A549 (cell line): ENCODE measurements around the gene B3GNT7. TPM values are rescaled to one million over a fixed set of nuclear protein-coding genes. Genes with fewer than 3 reads are reported as not detected.
"Not testable (repeated sequence)": the region's sequence is repeated elsewhere in the genome, so short reads cannot be mapped to it uniquely, and the experiment has no call there.

Experiments used
- ATAC-seq, 2 experiments: fragments of 200-7000 bp in 1 of 2; fragments of >200 bp in 1 of 2; cut with Nextera tagmentation in 1 of 2; cut with Tn5 transposase in 1 of 2; 3 replicates each; pipeline versions ENCODE4 v1.8.0 to v1.9.1; 2018 to 2020; ENCODE audit warnings: mild to moderate bottlenecking in 1 of 2, moderate library complexity in 1 of 2
- CTCF ChIA-PET: fragments of 300-600 bp; sonication (Branson Sonifier 250); formaldehyde crosslinking; extraction: SDS; loops from one replicate; lab custom pipeline; 2021; ENCODE audit warnings: antibody characterized with exemption, inconsistent platforms; lab: Yijun Ruan, JAX
- POLR2A ChIA-PET: fragments of 350-600 bp; formaldehyde crosslinking; extraction: SDS; loops from one replicate; lab custom pipeline; 2021; ENCODE audit warnings: antibody characterized with exemption, inconsistent platforms; lab: Yijun Ruan, JAX
- DNase-seq, 2 experiments: peaks; one replicate each; pipeline versions ENCODE4 v3.0.0 to v3.0.0-alpha.2; 2011 to 2016; ENCODE audit warnings: low read depth in 1 of 2, low spot score in 1 of 2
- FAIRE-seq: peaks from 2 replicates; lab custom pipeline; 2011; peaks lifted over from hg19 to GRCh38; lab: Jason Lieb, UNC
- H3K27ac ChIP-seq, 2 experiments: fragments of >200 bp; sonication (Bioruptor Twin); formaldehyde crosslinking; 3 replicates each; pipeline ENCODE4 v1.5.1; 2016 to 2017
- H3K4me1 ChIP-seq: fragments of >200 bp; sonication (Bioruptor Twin); formaldehyde crosslinking; 3 replicates; pipeline ENCODE4 v1.6.1; 2016
- H3K4me2 ChIP-seq: fragments of >200 bp; sonication (Bioruptor Twin); formaldehyde crosslinking; 3 replicates; pipeline ENCODE4 v1.6.1; 2016
- H3K4me3 ChIP-seq: fragments of >200 bp; sonication (Bioruptor Twin); formaldehyde crosslinking; 3 replicates; pipeline ENCODE4 v1.5.1; 2016
- H3K9me3 ChIP-seq: fragments of >200 bp; sonication (Bioruptor Twin); formaldehyde crosslinking; 3 replicates; pipeline ENCODE4 v1.6.1; 2016
- BHLHE40 ChIP-seq: IDR thresholded peaks from 2 replicates; pipeline ENCODE4 v1.6.1; 2012; ENCODE audit warnings: low read depth, low read length, inconsistent platforms
- CBX2 ChIP-seq: fragments of 200-600 bp; sonication (generic); IDR thresholded peaks from 2 replicates; pipeline ENCODE4 v1.6.1; 2016; ENCODE audit warnings: low read depth, mild to moderate bottlenecking, borderline replicate concordance
- CBX8 ChIP-seq: fragments of 200-600 bp; sonication (generic); IDR thresholded peaks from 2 replicates; pipeline ENCODE4 v1.6.1; 2016
- CHD4 ChIP-seq: fragments of 200-600 bp; sonication (generic); IDR thresholded peaks from 2 replicates; pipeline ENCODE4 v1.6.1; 2016; ENCODE audit warnings: antibody characterized with exemption, mild to moderate bottlenecking, borderline replicate concordance
- EHF ChIP-seq: fragments of 250-450 bp; sonication (Bioruptor Pico); IDR thresholded peaks from 2 replicates; pipeline ENCODE4 v1.5.0; 2020; ENCODE audit warnings: mild to moderate bottlenecking
- FOXS1 ChIP-seq: fragments of 250-450 bp; sonication (Bioruptor Pico); IDR thresholded peaks from 2 replicates; pipeline ENCODE4 v1.5.0; 2020; ENCODE audit warnings: mild to moderate bottlenecking, moderate library complexity
- HEYL ChIP-seq: fragments of 250-450 bp; sonication (Bioruptor Pico); IDR thresholded peaks from 2 replicates; pipeline ENCODE4 v1.8.0; 2021; ENCODE audit warnings: mild to moderate bottlenecking, moderate library complexity
- HOXB13 ChIP-seq: fragments of 250-450 bp; sonication (Bioruptor Pico); IDR thresholded peaks from 2 replicates; pipeline ENCODE4 v1.5.0; 2020; ENCODE audit warnings: low read depth, mild to moderate bottlenecking, moderate library complexity
- JUNB ChIP-seq: fragments of >200 bp; sonication (Bioruptor Twin); formaldehyde crosslinking; IDR thresholded peaks from 2 replicates; pipeline ENCODE4 v1.6.1; 2016
- KDM1A ChIP-seq: fragments of 200-600 bp; sonication (generic); IDR thresholded peaks from 2 replicates; pipeline ENCODE4 v1.6.1; 2016; ENCODE audit warnings: low read depth, mild to moderate bottlenecking
- MAFK ChIP-seq: fragments of 450-650 bp; IDR thresholded peaks from 2 replicates; pipeline ENCODE4 v1.6.1; 2014; ENCODE audit not compliant: partially characterized antibody
- MYC ChIP-seq: IDR thresholded peaks from 2 replicates; pipeline ENCODE4 v1.6.1; 2012; ENCODE audit warnings: mild to moderate bottlenecking, inconsistent platforms, low read length, improper control_type of control experiment, borderline replicate concordance
- NPAS2 ChIP-seq: fragments of 250-450 bp; sonication (Bioruptor Pico); IDR thresholded peaks from 2 replicates; pipeline ENCODE4 v1.8.0; 2022; ENCODE audit warnings: mild to moderate bottlenecking, moderate library complexity, borderline replicate concordance
- NR3C1 ChIP-seq: fragments of >200 bp; sonication (Bioruptor Twin); formaldehyde crosslinking; IDR thresholded peaks from 3 replicates; pipeline ENCODE4 v1.6.1; 2017
- PHF8 ChIP-seq: fragments of 200-600 bp; sonication (generic); IDR thresholded peaks from 2 replicates; pipeline ENCODE4 v1.6.1; 2016; ENCODE audit warnings: low read depth, mild to moderate bottlenecking, antibody characterized with exemption, moderate library complexity, borderline replicate concordance
- POLR2A ChIP-seq: IDR thresholded peaks from 2 replicates; pipeline ENCODE4 v1.6.1; 2012; ENCODE audit warnings: mild to moderate bottlenecking, low read length
- RAD21 ChIP-seq, 2 experiments: fragments of >200 bp in 1 of 2; sonication (Bioruptor Twin) in 1 of 2; formaldehyde crosslinking in 1 of 2; IDR thresholded peaks in 1 of 2; conservative IDR thresholded peaks in 1 of 2; 2 replicates in 1 of 2; 3 replicates in 1 of 2; pipeline ENCODE4 v1.6.1; 2012 to 2018; ENCODE audit warnings: inconsistent platforms in 1 of 2
- RFX5 ChIP-seq: fragments of 450-650 bp; IDR thresholded peaks from 2 replicates; pipeline ENCODE4 v1.7.1; 2014; ENCODE audit warnings: antibody characterized with exemption, mild to moderate bottlenecking, moderate library complexity
- RNF2 ChIP-seq: fragments of 200-600 bp; sonication (generic); IDR thresholded peaks from 2 replicates; pipeline ENCODE4 v1.6.1; 2016; ENCODE audit warnings: low read depth, mild to moderate bottlenecking, antibody characterized with exemption, moderate library complexity, borderline replicate concordance
- SMC3 ChIP-seq: fragments of >200 bp; sonication (Bioruptor Twin); formaldehyde crosslinking; IDR thresholded peaks from 3 replicates; pipeline ENCODE4 v1.6.1; 2018; ENCODE audit warnings: inconsistent platforms
- SREBF2 ChIP-seq: fragments of 450-650 bp; IDR thresholded peaks from 2 replicates; pipeline ENCODE4 v1.6.1; 2014; ENCODE audit warnings: mild to moderate bottlenecking, moderate library complexity
- TFCP2L1 ChIP-seq: fragments of 250-450 bp; sonication (Bioruptor Pico); IDR thresholded peaks from 2 replicates; pipeline ENCODE4 v1.5.0; 2021; ENCODE audit warnings: mild to moderate bottlenecking
- TP53 ChIP-seq: fragments of 250-450 bp; sonication (Bioruptor Pico); IDR thresholded peaks from 2 replicates; pipeline ENCODE4 v1.5.0; 2021; ENCODE audit warnings: mild to moderate bottlenecking, moderate library complexity
- ZNF302 ChIP-seq: fragments of 250-450 bp; sonication (Bioruptor Pico); IDR thresholded peaks from 2 replicates; pipeline ENCODE4 v1.9.0; 2021; ENCODE audit warnings: inconsistent platforms, mild to moderate bottlenecking, moderate library complexity
- WGBS: methylation state at CpG from one replicate; pipeline ENCODE4 v1.1.6; 2017; ENCODE audit errors: missing lambda C conversion rate; 5-methylcytosine and 5-hydroxymethylcytosine counted together
- polyA plus RNA-seq, 4 experiments: library from polyadenylated mRNA; depleted of rRNA in 3 of 4; stranded (reverse); fragments of >200 nt; fragmentation: RNase III in 1 of 4; extraction: RNeasy Plus Mini Kit Qiagen cat#74134 plus additional on column Dnase treatment in 1 of 4; gene quantifications; 2 replicates in 3 of 4; 3 replicates in 1 of 4; pipeline ENCODE4 v1.2.3, GENCODE V29; 2011 to 2017
- TF ChIP-seq, protein P1 (sequence below): fragments of 250-450 bp; sonication (Bioruptor Pico); IDR thresholded peaks from 2 replicates; pipeline ENCODE4 v1.5.0; 2020; ENCODE audit warnings: low read depth, mild to moderate bottlenecking, moderate library complexity
- TF ChIP-seq, protein P2 (sequence below): IDR thresholded peaks from 2 replicates; pipeline ENCODE4 v1.6.1; 2012
- TF ChIP-seq, protein P3 (sequence below): fragments of 450-650 bp; IDR thresholded peaks from 2 replicates; pipeline ENCODE4 v1.6.1; 2014; ENCODE audit warnings: antibody characterized with exemption
- TF ChIP-seq, protein P4 (sequence below): IDR thresholded peaks from 2 replicates; pipeline ENCODE4 v1.6.1; 2012
- TF ChIP-seq, protein P5 (sequence below): fragments of 150-350 bp; IDR thresholded peaks from 2 replicates; pipeline ENCODE4 v1.6.1; 2014; ENCODE audit warnings: low read depth, mild to moderate bottlenecking, low read length

Gene B3GNT7
- polyA plus RNA-seq, 2 of the 4 experiments (the other 2 are of a cell fraction), result 0.48 to 0.96 TPM

DNA sequence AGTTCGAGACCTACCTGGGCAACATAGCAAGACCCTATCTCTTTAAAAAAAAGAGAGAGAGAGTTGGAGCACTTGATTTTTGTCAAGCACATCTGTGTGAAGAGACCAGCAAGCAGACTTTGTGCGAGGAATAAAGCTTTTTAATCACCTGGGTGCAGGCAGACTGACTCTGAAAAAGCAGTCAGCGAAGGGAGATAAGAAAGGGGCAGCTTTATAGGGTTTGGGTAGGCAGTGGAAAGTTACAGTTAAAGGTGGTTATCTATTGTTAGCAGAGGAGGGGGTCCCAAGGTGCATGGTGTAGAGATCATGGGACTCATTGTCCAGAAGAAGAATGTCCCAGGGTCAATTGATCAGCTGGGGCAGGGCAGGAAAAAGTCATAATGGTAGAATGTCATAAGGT lies 34.4 kb downstream of the B3GNT7 start:
- CTCF ChIA-PET, result interaction anchor here (0.6 to 1.9 kb wide), 7 partner anchors 12 to 289 kb away, joined by 3 to 8 read pairs (median 3); no protein-coding TSS in a partner anchor
- Histone ChIP-seq H3K4me3 (no peak overlapping the region), H3K4me1 (no peaks in the 10 kb centered on the region), H3K4me2 (no peak overlapping the region), H3K27ac (no peak overlapping the region), H3K9me3 (no peaks in the 10 kb centered on the region)
- 54% methylated on average over 3 of the region's 3 CpGs for WGBS
- POLR2A ChIA-PET, result no interaction called here
- no peak for ATAC-seq
- DNase-seq, result no peak
- FAIRE-seq, result no peak
- TF ChIP-seq, protein P1, sequence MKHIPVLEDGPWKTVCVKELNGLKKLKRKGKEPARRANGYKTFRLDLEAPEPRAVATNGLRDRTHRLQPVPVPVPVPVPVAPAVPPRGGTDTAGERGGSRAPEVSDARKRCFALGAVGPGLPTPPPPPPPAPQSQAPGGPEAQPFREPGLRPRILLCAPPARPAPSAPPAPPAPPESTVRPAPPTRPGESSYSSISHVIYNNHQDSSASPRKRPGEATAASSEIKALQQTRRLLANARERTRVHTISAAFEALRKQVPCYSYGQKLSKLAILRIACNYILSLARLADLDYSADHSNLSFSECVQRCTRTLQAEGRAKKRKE (CRISPR knock-in tag), result no peak
- TF ChIP-seq PHF8, result no peak
- TF ChIP-seq ZNF302 (CRISPR knock-in tag), result no peak
- no peak for TF ChIP-seq CBX2
- no peak for TF ChIP-seq MYC
- TF ChIP-seq POLR2A, result no peak
- TF ChIP-seq HOXB13 (CRISPR knock-in tag), result no peak
- TF ChIP-seq, protein P2, sequence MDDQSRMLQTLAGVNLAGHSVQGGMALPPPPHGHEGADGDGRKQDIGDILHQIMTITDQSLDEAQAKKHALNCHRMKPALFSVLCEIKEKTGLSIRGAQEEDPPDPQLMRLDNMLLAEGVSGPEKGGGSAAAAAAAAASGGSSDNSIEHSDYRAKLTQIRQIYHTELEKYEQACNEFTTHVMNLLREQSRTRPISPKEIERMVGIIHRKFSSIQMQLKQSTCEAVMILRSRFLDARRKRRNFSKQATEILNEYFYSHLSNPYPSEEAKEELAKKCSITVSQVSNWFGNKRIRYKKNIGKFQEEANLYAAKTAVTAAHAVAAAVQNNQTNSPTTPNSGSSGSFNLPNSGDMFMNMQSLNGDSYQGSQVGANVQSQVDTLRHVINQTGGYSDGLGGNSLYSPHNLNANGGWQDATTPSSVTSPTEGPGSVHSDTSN, result no peak
- TF ChIP-seq SMC3, result no peak
- no peak for TF ChIP-seq BHLHE40
- TF ChIP-seq FOXS1 (CRISPR knock-in tag), result no peak
- TF ChIP-seq CBX8, result no peak
- TF ChIP-seq, protein P3, sequence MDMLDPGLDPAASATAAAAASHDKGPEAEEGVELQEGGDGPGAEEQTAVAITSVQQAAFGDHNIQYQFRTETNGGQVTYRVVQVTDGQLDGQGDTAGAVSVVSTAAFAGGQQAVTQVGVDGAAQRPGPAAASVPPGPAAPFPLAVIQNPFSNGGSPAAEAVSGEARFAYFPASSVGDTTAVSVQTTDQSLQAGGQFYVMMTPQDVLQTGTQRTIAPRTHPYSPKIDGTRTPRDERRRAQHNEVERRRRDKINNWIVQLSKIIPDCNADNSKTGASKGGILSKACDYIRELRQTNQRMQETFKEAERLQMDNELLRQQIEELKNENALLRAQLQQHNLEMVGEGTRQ, result no peak
- no peak for TF ChIP-seq CHD4
- TF ChIP-seq, protein P4, sequence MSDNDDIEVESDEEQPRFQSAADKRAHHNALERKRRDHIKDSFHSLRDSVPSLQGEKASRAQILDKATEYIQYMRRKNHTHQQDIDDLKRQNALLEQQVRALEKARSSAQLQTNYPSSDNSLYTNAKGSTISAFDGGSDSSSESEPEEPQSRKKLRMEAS, result no peak
- no peak for TF ChIP-seq KDM1A
- TF ChIP-seq, protein P5, sequence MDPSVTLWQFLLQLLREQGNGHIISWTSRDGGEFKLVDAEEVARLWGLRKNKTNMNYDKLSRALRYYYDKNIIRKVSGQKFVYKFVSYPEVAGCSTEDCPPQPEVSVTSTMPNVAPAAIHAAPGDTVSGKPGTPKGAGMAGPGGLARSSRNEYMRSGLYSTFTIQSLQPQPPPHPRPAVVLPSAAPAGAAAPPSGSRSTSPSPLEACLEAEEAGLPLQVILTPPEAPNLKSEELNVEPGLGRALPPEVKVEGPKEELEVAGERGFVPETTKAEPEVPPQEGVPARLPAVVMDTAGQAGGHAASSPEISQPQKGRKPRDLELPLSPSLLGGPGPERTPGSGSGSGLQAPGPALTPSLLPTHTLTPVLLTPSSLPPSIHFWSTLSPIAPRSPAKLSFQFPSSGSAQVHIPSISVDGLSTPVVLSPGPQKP, result no peak
- no peak for TF ChIP-seq JUNB
- no peak for TF ChIP-seq EHF
- TF ChIP-seq, all 56 proteins: peak for 0

DNA sequence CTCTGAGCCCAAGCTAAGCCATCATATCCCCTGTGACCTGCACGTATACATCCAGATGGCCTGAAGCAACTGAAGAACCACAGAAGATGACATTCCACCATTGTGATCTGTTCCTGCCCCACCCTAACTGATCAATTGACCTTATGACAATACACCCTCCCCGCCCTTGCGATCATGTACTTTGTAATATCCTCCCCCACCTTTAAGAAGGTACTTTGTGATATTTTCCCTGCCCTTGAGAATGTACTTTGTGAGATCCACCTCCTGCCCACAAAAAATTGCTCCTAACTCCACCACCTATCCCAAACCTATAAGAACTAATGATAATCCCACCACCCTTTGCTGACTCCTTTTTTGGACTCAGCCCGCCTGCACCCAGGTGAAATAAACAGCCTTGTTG lies 34.9 kb downstream of the B3GNT7 start:
- H3K4me3 ChIP-seq, H3K27ac ChIP-seq, H3K9me3 ChIP-seq, DNase-seq, H3K4me1 ChIP-seq, H3K4me2 ChIP-seq, FAIRE-seq, POLR2A ChIA-PET, ATAC-seq: not testable (repeated sequence)
- WGBS, result 55% methylated on average over 4 of the region's 4 CpGs
- CTCF ChIA-PET, result interaction anchor here (1.5 to 1.6 kb wide), 3 partner anchors 13 to 134 kb away, joined by 4 to 5 read pairs (median 4); no protein-coding TSS in a partner anchor

DNA sequence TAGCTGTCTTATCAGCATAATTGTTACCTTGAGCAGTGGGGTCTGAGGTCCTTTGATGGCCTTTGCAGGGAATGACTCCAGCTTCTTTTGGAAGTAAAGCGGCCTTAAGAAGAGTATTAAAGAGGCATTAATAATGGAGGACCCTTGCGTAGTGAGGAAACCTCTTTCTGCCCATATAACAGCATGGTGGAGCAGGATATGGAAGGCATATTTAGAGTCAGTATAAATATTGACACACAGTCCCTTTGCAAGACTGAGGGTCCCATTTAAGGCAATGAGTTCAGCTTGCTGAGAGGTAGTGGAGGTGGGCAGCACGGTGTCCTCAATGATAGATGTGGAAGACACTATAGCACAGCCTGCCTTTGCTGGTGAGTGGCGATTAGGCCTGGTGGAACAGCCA lies 36.1 kb downstream of the B3GNT7 start:
- WGBS, result 65% methylated on average over 4 of the region's 4 CpGs
- H3K27ac ChIP-seq, result no peak overlapping the region
- FAIRE-seq (no peak), DNase-seq (no peak), ATAC-seq (no peak)
- H3K9me3 ChIP-seq, result no peaks in the 10 kb centered on the region
- CTCF ChIA-PET, result interaction anchor here (0.7 to 1.6 kb wide), 3 partner anchors 14 to 22 kb away, joined by 3 to 4 read pairs (median 4); no protein-coding TSS in a partner anchor
- no peaks in the 10 kb centered on the region for H3K4me1 ChIP-seq
- POLR2A ChIA-PET, result no interaction called here
- H3K4me2 ChIP-seq, result no peak overlapping the region
- no peak overlapping the region for H3K4me3 ChIP-seq
- TF ChIP-seq HEYL (CRISPR knock-in tag), result no peak
- no peak for TF ChIP-seq CBX2
- TF ChIP-seq TFCP2L1 (CRISPR knock-in tag), result no peak
- no peak for TF ChIP-seq MAFK
- no peak for TF ChIP-seq TP53 (CRISPR knock-in tag)
- no peak for TF ChIP-seq KDM1A
- TF ChIP-seq FOXS1 (CRISPR knock-in tag), result no peak
- TF ChIP-seq NR3C1, result no peak
- no peak for TF ChIP-seq NPAS2 (CRISPR knock-in tag)
- no peak for TF ChIP-seq RAD21 (conservative IDR thresholded peaks at IDR 0.05 in 1 of 2, IDR thresholded peaks at IDR 0.05 in 1 of 2)
- TF ChIP-seq SREBF2, result no peak
- TF ChIP-seq RFX5, result no peak
- TF ChIP-seq RNF2, result no peak
